Hematopoietic multipotent progenitor cell treated with erythropoietin and hydrocortisone succinate and interleukin-3 and kit ligand, for 6 days (in vitro differentiated cells): ENCODE measurements around the gene CRNKL1.

Source experiments
- DNase-seq: peaks from one replicate; pipeline ENCODE4 v3.0.0-alpha.2; 2015

The CRNKL1 gene

GRCh38 chr20:20060234-20060998 is 8.2 kb upstream of the CRNKL1 start:
- DNase-seq: peak; percentile 26

GRCh38 chr20:20051767-20052073 is 546 bp downstream of the CRNKL1 start:
- no peak for DNase-seq

- no peak for DNase-seq
Measured at GRCh38 chr20:20039752-20040387, 12.4 kb downstream of the CRNKL1 start.

GRCh38 chr20:20038586-20038985 is 13.7 kb downstream of the CRNKL1 start:
- DNase-seq: no peak

GRCh38 chr20:20037960-20038359 is 14.3 kb downstream of the CRNKL1 start:
- no peak for DNase-seq

- no peak for DNase-seq
Measured at GRCh38 chr20:20036756-20037155, 15.5 kb downstream of the CRNKL1 start.

- no peak for DNase-seq
Measured at GRCh38 chr20:20034486-20034885, 17.8 kb downstream of the CRNKL1 start.

- no peak for DNase-seq
Measured at GRCh38 chr20:20031790-20032189, 20.5 kb downstream of the CRNKL1 start.

- no peak for DNase-seq
Measured at GRCh38 chr20:20027284-20027683, 25.0 kb downstream of the CRNKL1 start.

- DNase-seq: no peak
Measured at GRCh38 chr20:20024942-20025341, 27.3 kb downstream of the CRNKL1 start.

GRCh38 chr20:20023395-20023794 is 28.9 kb downstream of the CRNKL1 start:
- DNase-seq: no peak

GRCh38 chr20:20022498-20022897 is 29.8 kb downstream of the CRNKL1 start:
- DNase-seq: no peak

GRCh38 chr20:20021835-20022234 is 30.4 kb downstream of the CRNKL1 start:
- no peak for DNase-seq

GRCh38 chr20:20020908-20021307 is 31.4 kb downstream of the CRNKL1 start:
- no peak for DNase-seq

- DNase-seq: no peak
Measured at GRCh38 chr20:20019123-20019522, 33.1 kb downstream of the CRNKL1 start.

- no peak for DNase-seq
Measured at GRCh38 chr20:20018366-20018765, 33.9 kb downstream of the CRNKL1 start.

- peak; percentile 31 for DNase-seq
Measured at GRCh38 chr20:20017844-20018185, 34.5 kb downstream of the CRNKL1 start.

- peak; percentile 95 for DNase-seq
Measured at GRCh38 chr20:20017001-20017843, 35.0 kb downstream of the CRNKL1 start, which contains the start of gene NAA20. Gene NAA20 (plus strand): TSS chr20:20017362. CDS start chr20:20017397, 35 bp downstream.

GRCh38 chr20:20014659-20015058 is 37.6 kb downstream of the CRNKL1 start:
- peak; percentile 45 for DNase-seq

- DNase-seq: no peak
Measured at GRCh38 chr20:20012541-20012940, 39.7 kb downstream of the CRNKL1 start.

- DNase-seq: no peak
Measured at GRCh38 chr20:20010639-20011500, 41.4 kb downstream of the CRNKL1 start.

- DNase-seq: no peak
Measured at GRCh38 chr20:20009784-20010253, 42.4 kb downstream of the CRNKL1 start.

- no peak for DNase-seq
Measured at GRCh38 chr20:20005342-20005741, 46.9 kb downstream of the CRNKL1 start.
